ENCODE data around the gene B3GNT2. TPM values are rescaled to one million over a fixed set of nuclear protein-coding genes. Genes with fewer than 3 reads are reported as not detected.
A peak's percentile ranks its signal among the peaks of the same experiment; 100 is the strongest.

The B3GNT2 gene
- total RNA-seq, 3 donors from 2014 or later: 16.3 to 39.5 (median 25.6) TPM

DNA sequence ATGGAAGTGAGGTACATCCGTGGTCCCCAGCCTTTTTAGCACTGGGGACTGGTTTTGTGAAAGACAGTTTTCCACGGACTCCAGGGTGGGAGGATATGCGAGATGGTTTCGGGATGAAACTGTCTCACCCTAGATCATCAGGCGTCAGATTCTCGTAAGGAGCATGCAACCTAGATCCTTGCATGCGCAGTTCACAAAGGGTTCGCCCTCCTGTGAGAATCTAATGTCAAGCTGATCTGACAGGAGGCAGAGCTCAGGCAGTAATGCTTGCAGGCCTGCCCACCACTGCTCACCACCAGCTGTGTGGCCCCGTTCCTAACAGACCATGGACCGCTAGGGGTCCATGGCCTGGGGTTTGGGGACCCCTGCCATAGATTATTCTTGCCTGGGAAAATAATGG, 11.6 kb downstream of the B3GNT2 start:
- DNase-seq (ENCODE audit: low spot score in 2 of 2): no peak
- TF ChIP-seq, protein P1, sequence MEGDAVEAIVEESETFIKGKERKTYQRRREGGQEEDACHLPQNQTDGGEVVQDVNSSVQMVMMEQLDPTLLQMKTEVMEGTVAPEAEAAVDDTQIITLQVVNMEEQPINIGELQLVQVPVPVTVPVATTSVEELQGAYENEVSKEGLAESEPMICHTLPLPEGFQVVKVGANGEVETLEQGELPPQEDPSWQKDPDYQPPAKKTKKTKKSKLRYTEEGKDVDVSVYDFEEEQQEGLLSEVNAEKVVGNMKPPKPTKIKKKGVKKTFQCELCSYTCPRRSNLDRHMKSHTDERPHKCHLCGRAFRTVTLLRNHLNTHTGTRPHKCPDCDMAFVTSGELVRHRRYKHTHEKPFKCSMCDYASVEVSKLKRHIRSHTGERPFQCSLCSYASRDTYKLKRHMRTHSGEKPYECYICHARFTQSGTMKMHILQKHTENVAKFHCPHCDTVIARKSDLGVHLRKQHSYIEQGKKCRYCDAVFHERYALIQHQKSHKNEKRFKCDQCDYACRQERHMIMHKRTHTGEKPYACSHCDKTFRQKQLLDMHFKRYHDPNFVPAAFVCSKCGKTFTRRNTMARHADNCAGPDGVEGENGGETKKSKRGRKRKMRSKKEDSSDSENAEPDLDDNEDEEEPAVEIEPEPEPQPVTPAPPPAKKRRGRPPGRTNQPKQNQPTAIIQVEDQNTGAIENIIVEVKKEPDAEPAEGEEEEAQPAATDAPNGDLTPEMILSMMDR (IDR thresholded peaks at IDR 0.05): no peak
- TF ChIP-seq POLR2AphosphoS5 (IDR thresholded peaks at IDR 0.05) (no peak), POLR2A (IDR thresholded peaks at IDR 0.05) (no peak)
- H3K36me3 ChIP-seq: no peaks in the 10 kb centered on the region
- no peak overlapping the region for H3K4me3 ChIP-seq
- intact Hi-C loops (cut with DNase I; ENCODE audit: low total_unique reads): no loop called here
- H3K27ac ChIP-seq: no peak overlapping the region
- H3K9me3 ChIP-seq: no peaks in the 10 kb centered on the region
- no peaks in the 10 kb centered on the region for H3K4me1 ChIP-seq
- no peaks in the 10 kb centered on the region for H3K27me3 ChIP-seq

DNA sequence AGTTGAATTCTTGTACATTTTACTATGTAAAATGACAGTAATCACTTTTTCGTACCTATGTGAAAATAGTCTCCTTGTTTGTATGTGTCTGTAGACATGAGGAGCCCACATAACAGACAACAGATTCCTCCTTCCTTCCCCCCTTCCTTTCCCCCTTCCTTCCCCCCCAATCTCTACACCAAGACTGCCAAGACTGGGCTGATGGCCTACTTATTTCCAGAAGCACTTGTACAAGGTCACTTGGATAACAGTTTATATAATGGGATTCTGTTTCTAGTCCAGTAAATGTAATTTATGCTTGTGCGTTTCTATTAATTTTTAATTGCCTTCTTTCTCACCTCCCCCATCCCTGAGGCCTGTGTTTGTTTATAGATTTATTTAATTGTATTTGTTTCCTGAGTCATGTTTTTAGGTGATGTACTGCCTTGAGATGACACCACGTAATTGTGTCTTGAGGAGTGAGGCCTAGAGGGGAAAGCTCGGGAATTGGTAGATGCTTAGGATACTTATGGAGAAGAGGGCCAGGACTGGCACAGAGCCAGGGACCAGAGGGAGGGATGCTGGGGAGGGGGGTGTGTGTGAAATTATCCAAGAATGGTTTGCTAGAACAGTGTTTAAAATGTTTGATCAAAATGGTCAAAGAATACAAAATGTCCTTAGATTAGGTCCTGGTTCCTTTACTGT, 12.3 kb downstream of the B3GNT2 start:
- Histone ChIP-seq H3K4me3 (no peak overlapping the region), H3K4me1 (no peaks in the 10 kb centered on the region), H3K36me3 (no peaks in the 10 kb centered on the region), H3K9me3 (no peaks in the 10 kb centered on the region), H3K27me3 (no peaks in the 10 kb centered on the region), H3K27ac (no peak overlapping the region)
- no peak for DNase-seq (ENCODE audit: low spot score in 2 of 2)
- intact Hi-C loops (cut with DNase I; ENCODE audit: low total_unique reads): no loop called here
- TF ChIP-seq POLR2AphosphoS5 (IDR thresholded peaks at IDR 0.05) (no peak), POLR2A (IDR thresholded peaks at IDR 0.05) (no peak)
- TF ChIP-seq, protein P1 (IDR thresholded peaks at IDR 0.05): no peak

DNA sequence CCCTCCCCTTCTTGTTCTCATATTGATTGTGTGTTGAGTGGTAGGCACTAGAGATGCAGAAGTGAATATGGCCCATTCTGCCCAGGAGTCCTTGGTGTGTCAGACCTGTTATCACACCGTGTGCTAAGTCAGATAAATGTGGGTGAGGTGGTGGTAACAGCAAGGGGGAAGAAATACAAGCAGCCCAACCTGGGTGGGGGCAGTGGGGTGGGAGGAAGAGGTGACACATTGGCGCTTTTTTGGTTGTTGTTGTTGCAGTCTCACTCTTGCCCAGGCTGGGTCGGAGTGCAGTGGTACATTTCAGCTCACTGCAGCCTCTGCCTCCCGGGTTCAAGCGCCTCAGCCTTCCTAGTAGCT, 12.8 kb downstream of the B3GNT2 start:
- no peak for DNase-seq (ENCODE audit: low spot score in 2 of 2)
- Histone ChIP-seq H3K4me1 (no peaks in the 10 kb centered on the region), H3K27me3 (no peaks in the 10 kb centered on the region), H3K4me3 (no peak overlapping the region), H3K27ac (peak overlapping the region in 1 of 2 donors; percentile 8), H3K9me3 (no peaks in the 10 kb centered on the region), H3K36me3 (no peaks in the 10 kb centered on the region)
- intact Hi-C loops (cut with DNase I; ENCODE audit: low total_unique reads): no loop called here
- TF ChIP-seq, protein P1 (IDR thresholded peaks at IDR 0.05): no peak
- TF ChIP-seq POLR2AphosphoS5 (IDR thresholded peaks at IDR 0.05) (no peak), POLR2A (IDR thresholded peaks at IDR 0.05) (no peak)

DNA sequence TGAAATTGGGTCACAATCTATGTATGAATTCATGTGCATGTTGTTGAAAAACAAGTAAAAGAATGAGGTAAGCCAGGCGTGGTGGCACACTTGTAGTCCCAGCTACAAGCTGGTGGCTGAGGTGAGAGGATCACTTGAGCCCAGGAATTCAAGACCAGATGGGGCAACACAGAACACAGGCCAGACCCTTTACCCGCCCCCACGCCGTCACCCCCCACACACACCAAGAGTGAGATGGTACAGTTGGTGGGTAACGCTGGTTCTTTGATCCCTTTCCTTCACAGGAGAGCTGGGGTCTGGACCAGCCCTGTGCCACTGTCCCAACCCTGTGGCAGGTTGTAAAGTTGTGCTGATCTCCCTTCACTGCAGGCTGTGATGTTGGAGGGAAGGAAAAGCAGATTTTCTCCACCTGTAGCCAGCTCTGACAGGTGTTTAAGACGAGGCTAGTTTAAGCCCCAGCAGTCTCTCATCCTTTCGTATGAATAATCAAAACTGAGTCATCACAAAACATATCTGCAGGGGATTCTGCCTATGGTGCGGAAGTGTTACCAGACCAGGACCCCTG, 13.6 kb downstream of the B3GNT2 start:
- Histone ChIP-seq H3K27ac (peak overlapping the region in 1 of 2 donors; percentile 3), H3K36me3 (no peaks in the 10 kb centered on the region), H3K9me3 (no peaks in the 10 kb centered on the region), H3K4me1 (no peaks in the 10 kb centered on the region), H3K27me3 (no peaks in the 10 kb centered on the region), H3K4me3 (no peak overlapping the region)
- TF ChIP-seq, protein P1 (IDR thresholded peaks at IDR 0.05): no peak
- TF ChIP-seq POLR2AphosphoS5 (IDR thresholded peaks at IDR 0.05) (no peak), POLR2A (IDR thresholded peaks at IDR 0.05) (no peak)
- no peak for DNase-seq (ENCODE audit: low spot score in 2 of 2)
- intact Hi-C loops (cut with DNase I; ENCODE audit: low total_unique reads): no loop called here

DNA sequence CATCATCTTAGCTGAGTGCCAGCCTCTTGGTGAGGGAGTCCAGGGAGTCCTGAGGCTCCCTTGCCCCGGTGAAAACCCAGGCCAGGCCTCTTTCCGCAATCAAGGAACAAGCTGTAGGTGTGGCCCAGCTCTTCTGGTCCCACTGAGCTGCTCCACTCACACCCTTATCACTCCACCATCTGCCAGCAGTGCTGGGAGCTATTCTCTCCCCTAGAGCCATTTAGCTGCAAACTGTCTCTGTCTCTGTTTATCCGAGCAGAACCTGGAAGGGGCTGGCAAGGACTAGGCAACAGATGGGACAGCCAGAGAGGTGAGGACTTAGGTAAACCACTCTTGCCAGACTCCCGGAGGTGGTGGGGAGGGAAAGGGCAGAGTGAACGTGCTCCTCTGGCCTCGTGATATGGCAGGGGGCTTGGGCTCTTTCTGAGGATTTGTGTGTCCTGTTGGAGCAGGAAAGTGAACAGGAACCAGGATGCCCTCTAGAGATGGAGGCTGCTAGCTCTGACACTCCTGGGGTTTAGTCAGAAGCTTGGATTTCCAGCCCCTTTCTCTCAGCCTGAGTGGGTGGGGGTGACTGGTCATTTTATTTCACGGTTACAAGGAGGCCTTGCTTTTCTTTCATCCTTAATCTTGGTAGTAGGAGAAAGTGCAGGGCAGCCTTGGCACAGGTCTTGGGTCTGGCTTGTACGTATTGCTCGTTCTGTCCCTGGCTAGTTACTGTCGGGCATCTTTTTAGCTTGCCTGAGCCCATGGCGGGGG, 19.6 kb downstream of the B3GNT2 start:
- Histone ChIP-seq H3K4me3 (peak overlapping the region in 1 of 3 donors; percentile 32), H3K27ac (peak overlapping the region; percentile 68 to 78), H3K9me3 (no peaks in the 10 kb centered on the region), H3K36me3 (no peaks in the 10 kb centered on the region), H3K27me3 (no peaks in the 10 kb centered on the region), H3K4me1 (peaks cover 9 to 17% of the 10 kb centered on the region in 2 donors)
- DNase-seq (ENCODE audit: low spot score in 2 of 2): no peak
- intact Hi-C loops (cut with DNase I; ENCODE audit: low total_unique reads): no loop called here
- TF ChIP-seq, protein P1 (IDR thresholded peaks at IDR 0.05): no peak
- no peak for TF ChIP-seq POLR2A (IDR thresholded peaks at IDR 0.05)
- no peak for TF ChIP-seq POLR2AphosphoS5 (IDR thresholded peaks at IDR 0.05)

All from breast epithelium (tissue), 4 donors.